ENCODE measurements around the gene FLRT2.

- TF ChIP-seq CTCF (conservative IDR thresholded peaks at IDR 0.05; ENCODE audit: low read depth, low read length) (no peak), CHD1 (IDR thresholded peaks at IDR 0.05; ENCODE audit: low read depth, low read length) (no peak), RCOR1 (IDR thresholded peaks at IDR 0.05; ENCODE audit: insufficient replicate concordance, low read length) (no peak)
These were observed 3.3 kb downstream of the FLRT2 start for GRCh38 chr14:85533023-85533860.
